Measurements from ENCODE around the gene ZCCHC17. TPM values are rescaled to one million over a fixed set of nuclear protein-coding genes. Genes with fewer than 3 reads are reported as not detected.

Gene ZCCHC17
- total and polyA plus RNA-seq, 2 experiments from 2014 or later = 25.9 to 44.3 TPM

DNA sequence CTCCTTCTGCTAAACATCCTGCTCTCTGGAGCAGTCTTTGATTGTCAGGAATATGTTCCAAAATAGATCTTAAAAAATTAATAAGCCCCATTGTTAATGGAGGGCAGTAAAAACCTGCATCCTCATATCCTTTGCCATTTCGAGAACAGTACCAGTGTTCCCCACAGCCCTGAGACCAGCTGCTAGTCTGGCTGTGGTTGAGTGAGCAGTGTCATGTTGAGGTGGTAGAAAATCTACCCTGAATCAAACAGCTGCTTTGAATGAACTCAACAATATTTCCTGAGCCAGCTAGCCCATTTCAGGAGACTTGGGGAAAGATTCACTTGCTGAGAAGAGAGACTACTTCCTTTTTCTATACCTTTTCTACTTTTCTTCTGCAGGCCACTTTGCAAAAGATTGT is 51.6 kb downstream of the ZCCHC17 start:
- WGBS (ENCODE audit: low lambda C conversion rate, missing lambda C conversion rate) = 84% methylated on average over 1 of the region's 1 CpG

DNA sequence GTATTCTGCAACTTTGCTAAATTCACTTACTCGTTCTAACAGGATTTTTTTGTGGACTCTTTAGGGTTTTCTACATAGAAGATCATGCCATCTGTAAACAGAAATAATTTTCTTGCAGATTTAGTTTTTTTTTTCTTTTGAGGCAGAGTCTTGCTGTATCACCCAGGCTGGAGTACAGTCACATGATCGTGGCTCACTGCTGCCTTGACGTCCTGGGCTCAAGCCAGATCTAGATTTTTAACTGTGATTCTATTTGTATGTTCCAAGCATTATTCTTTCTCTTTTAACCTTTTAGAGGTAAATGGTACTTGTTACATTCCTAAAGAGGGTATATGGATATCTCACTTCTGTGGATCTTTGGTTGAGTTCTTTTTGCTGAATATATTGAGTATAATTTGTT is 57.5 kb downstream of the ZCCHC17 start:
- Histone ChIP-seq H3K79me2 (no peaks in the 10 kb centered on the region), H3K9me3 (ENCODE audit: low read depth) (no peaks in the 10 kb centered on the region), H3K4me2 (no peak overlapping the region), H3K36me3 (replicated peaks; ENCODE audit: insufficient read depth, low read depth) (no peaks in the 10 kb centered on the region), H3K9me2 (replicated peaks; ENCODE audit: insufficient read depth) (no peaks in the 10 kb centered on the region), H3K4me3 (no peak overlapping the region), H2AFZ (no peak overlapping the region), H3K27ac (no peak overlapping the region), H3K27me3 (no peaks in the 10 kb centered on the region), H4K20me1 (ENCODE audit: insufficient read depth, poor library complexity, severe bottlenecking) (no peaks in the 10 kb centered on the region), H3K4me1 (ENCODE audit: insufficient read depth) (no peaks in the 10 kb centered on the region)
- no peak for DNase-seq (ENCODE audit: low spot score)
- WGBS (ENCODE audit: low lambda C conversion rate, missing lambda C conversion rate) = 82% methylated on average over 3 of the region's 3 CpGs
- TF ChIP-seq, protein P1, sequence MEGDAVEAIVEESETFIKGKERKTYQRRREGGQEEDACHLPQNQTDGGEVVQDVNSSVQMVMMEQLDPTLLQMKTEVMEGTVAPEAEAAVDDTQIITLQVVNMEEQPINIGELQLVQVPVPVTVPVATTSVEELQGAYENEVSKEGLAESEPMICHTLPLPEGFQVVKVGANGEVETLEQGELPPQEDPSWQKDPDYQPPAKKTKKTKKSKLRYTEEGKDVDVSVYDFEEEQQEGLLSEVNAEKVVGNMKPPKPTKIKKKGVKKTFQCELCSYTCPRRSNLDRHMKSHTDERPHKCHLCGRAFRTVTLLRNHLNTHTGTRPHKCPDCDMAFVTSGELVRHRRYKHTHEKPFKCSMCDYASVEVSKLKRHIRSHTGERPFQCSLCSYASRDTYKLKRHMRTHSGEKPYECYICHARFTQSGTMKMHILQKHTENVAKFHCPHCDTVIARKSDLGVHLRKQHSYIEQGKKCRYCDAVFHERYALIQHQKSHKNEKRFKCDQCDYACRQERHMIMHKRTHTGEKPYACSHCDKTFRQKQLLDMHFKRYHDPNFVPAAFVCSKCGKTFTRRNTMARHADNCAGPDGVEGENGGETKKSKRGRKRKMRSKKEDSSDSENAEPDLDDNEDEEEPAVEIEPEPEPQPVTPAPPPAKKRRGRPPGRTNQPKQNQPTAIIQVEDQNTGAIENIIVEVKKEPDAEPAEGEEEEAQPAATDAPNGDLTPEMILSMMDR (IDR thresholded peaks at IDR 0.05; ENCODE audit: poor library complexity) = no peak
- TF ChIP-seq EZH2phosphoT487 (IDR thresholded peaks at IDR 0.05; ENCODE audit: low read depth, severe bottlenecking, unreplicated experiment) (no peak), EZH2 (IDR thresholded peaks at IDR 0.05; ENCODE audit: borderline replicate concordance) (no peak)

More for the DNA sequence above, 51.6 kb downstream of the ZCCHC17 start:
- no peak overlapping the region for H2AFZ ChIP-seq
- no peaks in the 10 kb centered on the region for H4K20me1 ChIP-seq (ENCODE audit: insufficient read depth, poor library complexity, severe bottlenecking)
- DNase-seq (ENCODE audit: low spot score) = no peak
- H3K9me2 ChIP-seq (replicated peaks; ENCODE audit: insufficient read depth) = no peaks in the 10 kb centered on the region
- no peaks in the 10 kb centered on the region for H3K27me3 ChIP-seq
- H3K4me2 ChIP-seq = no peak overlapping the region
- H3K4me3 ChIP-seq = no peak overlapping the region
- no peaks in the 10 kb centered on the region for H3K79me2 ChIP-seq
- TF ChIP-seq, protein P1 (IDR thresholded peaks at IDR 0.05; ENCODE audit: poor library complexity) = no peak
- TF ChIP-seq EZH2phosphoT487 (IDR thresholded peaks at IDR 0.05; ENCODE audit: low read depth, severe bottlenecking, unreplicated experiment) (no peak), EZH2 (IDR thresholded peaks at IDR 0.05; ENCODE audit: borderline replicate concordance) (no peak)
- H3K36me3 ChIP-seq (replicated peaks; ENCODE audit: insufficient read depth, low read depth) = no peaks in the 10 kb centered on the region
- H3K27ac ChIP-seq = no peak overlapping the region
- no peaks in the 10 kb centered on the region for H3K9me3 ChIP-seq (ENCODE audit: low read depth)
- H3K4me1 ChIP-seq (ENCODE audit: insufficient read depth) = no peaks in the 10 kb centered on the region

DNA sequence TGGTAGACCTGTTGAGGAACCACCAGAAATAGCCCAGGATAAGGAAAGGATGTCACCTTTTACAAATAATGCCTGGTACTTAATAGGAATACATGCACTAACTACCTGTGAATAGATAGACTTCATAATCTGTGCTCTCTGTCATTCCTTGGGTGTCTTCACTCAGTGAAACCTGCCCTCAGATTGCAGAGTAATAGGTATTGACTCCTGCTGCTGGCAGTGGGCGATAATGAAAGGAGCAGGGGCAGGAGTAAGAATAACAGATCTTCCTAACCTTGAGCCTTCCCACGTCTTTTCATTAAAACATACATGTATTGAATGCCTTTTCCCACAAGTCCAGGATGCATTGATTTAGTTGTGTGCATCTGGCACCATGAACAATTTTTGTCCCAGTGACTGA is 59.6 kb downstream of the ZCCHC17 start:
- TF ChIP-seq EZH2 (IDR thresholded peaks at IDR 0.05; ENCODE audit: borderline replicate concordance) (no peak), EZH2phosphoT487 (IDR thresholded peaks at IDR 0.05; ENCODE audit: low read depth, severe bottlenecking, unreplicated experiment) (no peak)
- TF ChIP-seq, protein P1 (IDR thresholded peaks at IDR 0.05; ENCODE audit: poor library complexity) = no peak
- Histone ChIP-seq H3K4me1 (ENCODE audit: insufficient read depth) (no peaks in the 10 kb centered on the region), H3K27me3 (no peaks in the 10 kb centered on the region), H4K20me1 (ENCODE audit: insufficient read depth, poor library complexity, severe bottlenecking) (no peaks in the 10 kb centered on the region), H3K9me3 (ENCODE audit: low read depth) (no peaks in the 10 kb centered on the region), H3K4me2 (no peak overlapping the region), H3K9me2 (replicated peaks; ENCODE audit: insufficient read depth) (no peaks in the 10 kb centered on the region), H3K27ac (no peak overlapping the region), H3K4me3 (no peak overlapping the region), H3K36me3 (replicated peaks; ENCODE audit: insufficient read depth, low read depth) (no peaks in the 10 kb centered on the region), H2AFZ (no peak overlapping the region), H3K79me2 (no peaks in the 10 kb centered on the region)
- no peak for DNase-seq (ENCODE audit: low spot score)
- WGBS (ENCODE audit: low lambda C conversion rate, missing lambda C conversion rate) = 96% methylated on average over 2 of the region's 2 CpGs

DNA sequence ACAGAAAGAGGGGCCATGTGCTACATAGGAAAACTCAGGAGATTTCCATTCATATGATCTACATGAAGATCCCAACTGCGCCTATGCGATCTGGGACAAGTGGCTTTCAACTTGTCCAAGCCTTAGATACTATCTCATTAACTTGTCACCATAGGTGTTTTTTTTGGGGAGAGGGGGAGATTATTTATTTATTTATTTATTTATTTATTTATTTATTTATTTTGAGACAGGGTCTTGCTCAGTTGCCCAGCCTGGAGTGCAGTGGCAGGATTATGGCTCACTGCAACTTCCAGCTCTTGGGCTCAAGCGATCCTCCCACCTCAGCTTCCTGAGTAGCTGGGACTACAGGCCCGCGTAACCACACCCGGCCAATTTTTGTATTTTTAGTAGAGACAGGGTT is 64.8 kb downstream of the ZCCHC17 start:
- Histone ChIP-seq H2AFZ (no peak overlapping the region), H3K27ac (no peak overlapping the region), H3K4me3 (no peak overlapping the region), H4K20me1 (ENCODE audit: insufficient read depth, poor library complexity, severe bottlenecking) (no peaks in the 10 kb centered on the region), H3K9me3 (ENCODE audit: low read depth) (no peaks in the 10 kb centered on the region), H3K27me3 (no peaks in the 10 kb centered on the region), H3K79me2 (no peaks in the 10 kb centered on the region), H3K4me1 (ENCODE audit: insufficient read depth) (no peaks in the 10 kb centered on the region), H3K4me2 (no peak overlapping the region), H3K9me2 (replicated peaks; ENCODE audit: insufficient read depth) (no peaks in the 10 kb centered on the region), H3K36me3 (replicated peaks; ENCODE audit: insufficient read depth, low read depth) (no peaks in the 10 kb centered on the region)
- 98% methylated on average over 6 of the region's 6 CpGs for WGBS (ENCODE audit: low lambda C conversion rate, missing lambda C conversion rate)
- DNase-seq (ENCODE audit: low spot score) = no peak
- TF ChIP-seq, protein P1 (IDR thresholded peaks at IDR 0.05; ENCODE audit: poor library complexity) = no peak
- no peak for TF ChIP-seq EZH2 (IDR thresholded peaks at IDR 0.05; ENCODE audit: borderline replicate concordance)
